Fibroblast of skin of right quadriceps (primary cell): ENCODE results near the gene CRYM.
"Not testable (repeated sequence)": the region's sequence is repeated elsewhere in the genome, so short reads cannot be mapped to it uniquely, and the experiment has no call there.

Experiments used
- DNase-seq: peaks from one replicate; pipeline ENCODE4 v3.0.0-alpha.2; 2013

CRYM gene

DNA sequence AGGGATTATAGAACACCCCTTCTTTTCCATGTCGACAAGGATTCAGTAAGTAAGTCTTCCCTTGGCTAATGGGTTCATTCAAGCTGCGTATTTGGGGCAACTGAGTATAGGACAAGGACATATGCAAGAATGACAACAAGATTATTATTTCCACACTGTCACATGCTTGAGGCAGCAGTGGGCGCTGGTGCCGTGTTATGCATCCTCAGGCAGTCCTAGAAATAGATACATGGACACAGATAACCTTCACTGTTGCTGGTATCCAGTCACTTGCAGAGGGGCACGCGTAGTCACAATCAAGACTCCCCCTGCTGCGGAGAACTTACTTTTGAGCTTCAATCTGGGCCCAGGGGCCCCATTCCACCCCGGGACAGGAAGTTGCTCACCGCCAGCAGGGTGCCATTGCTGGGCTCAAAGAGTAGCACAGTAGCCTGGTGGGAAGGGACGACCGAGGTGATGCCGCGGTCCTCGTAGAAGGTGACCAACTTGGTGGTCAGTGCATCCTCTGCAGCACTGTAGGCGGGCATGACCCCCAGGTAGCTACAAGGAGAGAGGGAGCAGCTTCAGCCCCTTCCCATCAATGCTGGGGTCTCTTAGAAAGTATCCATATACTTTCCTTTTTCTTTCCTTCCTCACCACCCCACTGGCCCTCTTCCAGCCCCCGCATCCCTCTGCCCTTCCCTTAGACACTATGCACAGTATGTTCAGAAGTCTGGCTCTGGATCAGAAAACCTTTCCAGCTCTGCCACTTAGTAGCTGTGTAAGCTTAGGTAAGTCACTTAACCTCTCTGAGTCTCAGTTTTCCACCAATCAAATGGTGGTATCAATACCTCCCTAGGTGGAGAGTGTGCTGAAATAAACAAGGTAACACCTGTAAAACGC is 804 bp downstream of the CRYM start:
- DNase-seq: no peak

DNA sequence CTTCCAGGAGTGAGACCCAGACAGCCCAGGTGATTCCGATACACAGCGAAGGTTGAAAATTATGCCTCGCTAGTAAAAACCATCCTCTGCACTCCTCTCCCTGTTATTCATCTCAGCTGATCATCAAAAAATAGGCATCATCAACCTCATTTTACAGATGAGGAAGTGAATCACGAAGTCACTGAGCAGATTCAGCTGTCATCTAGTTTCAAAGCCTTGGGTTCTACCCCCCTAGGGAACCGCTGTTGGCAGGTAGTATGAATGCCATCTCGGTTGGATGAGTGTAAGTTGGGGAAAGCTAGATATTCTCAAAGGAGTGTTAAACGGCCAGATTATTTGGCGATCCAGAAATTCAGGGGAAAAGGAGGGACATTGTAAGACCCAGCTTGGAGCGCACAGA is 2.0 kb downstream of the CRYM start:
- DNase-seq: no peak

DNA sequence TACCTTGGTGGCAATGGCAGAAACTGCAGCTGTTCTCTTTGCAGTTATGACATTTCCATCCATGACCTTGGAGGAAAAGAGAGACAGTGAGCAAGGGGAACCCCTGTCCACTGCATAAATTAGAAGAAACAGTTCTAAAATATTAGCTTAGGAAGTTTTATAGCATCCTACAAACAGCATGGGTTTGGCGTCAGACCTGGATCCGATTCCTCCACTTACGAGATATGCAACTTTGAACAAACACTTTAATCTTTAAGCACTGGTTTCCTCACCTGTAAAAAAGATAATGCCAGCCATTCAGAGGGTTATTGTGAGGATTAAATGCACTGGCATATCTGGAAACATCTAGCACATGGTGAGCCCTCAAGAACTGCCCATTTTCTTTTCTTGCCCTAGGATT is 2.6 kb downstream of the CRYM start:
- no peak for DNase-seq

DNA sequence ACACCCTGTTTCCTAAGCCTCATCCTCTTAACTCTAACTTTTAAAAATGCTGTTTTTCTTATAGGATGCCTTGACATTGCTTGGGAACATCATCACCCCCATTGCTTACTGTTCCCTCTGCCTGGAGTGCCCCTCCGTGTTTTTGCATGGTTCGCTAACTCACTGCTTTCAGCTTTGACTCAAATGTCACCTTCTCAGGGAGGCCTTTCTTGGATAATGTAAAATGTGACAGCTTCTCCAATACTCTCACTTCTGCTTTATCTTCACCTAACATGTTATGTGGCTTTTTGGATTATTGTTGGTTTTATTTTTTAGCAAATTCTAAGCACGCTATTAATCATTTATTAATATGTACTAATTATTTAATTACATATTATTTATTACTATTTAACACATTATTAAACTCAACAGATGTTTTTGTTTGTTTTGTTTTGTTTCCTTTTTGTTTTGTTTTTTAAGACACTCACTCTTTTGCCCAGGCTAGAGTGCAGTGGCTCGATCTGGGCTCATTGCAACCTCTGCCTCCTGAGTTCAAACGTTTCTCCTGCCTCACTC is 3.8 kb downstream of the CRYM start:
- DNase-seq: no peak

DNA sequence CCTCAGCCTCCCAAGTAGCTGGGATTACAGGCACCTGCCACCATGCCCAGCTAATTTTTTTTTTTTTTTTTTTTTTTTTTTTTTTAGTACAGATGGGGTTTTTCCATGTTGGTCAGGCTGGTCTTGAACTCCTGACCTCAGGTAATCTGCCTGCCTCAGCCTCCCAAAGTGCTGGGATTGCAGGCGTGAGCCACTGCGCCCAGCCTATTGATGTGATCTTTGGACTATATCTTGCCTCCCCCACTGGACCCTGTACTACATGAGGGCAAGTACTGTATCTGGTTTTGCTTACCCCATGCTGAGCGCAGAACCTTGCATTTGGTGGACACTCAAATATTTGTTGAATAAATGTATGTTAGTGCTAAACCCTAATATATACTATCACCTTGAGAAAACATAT is 5.3 kb downstream of the CRYM start:
- DNase-seq: not testable (repeated sequence)

DNA sequence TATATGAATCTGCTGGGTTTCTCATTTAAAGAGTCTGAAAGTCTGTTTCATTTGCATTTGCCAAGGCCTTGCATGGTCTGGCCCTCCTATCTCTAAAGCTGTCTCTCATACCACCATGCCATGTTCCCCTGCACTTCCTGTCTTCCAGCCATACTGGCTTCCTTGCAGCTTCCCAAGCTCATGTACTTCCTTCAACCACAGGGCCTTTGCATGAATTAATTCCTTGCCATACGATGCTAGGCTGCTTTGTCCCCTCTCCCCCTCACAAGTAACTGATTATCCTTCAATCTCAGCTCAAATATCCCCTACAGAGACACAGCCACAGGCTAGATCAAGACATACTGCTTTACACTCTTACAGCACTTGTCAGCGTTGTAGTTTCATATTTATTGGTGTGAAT is 5.8 kb downstream of the CRYM start:
- no peak for DNase-seq

DNA sequence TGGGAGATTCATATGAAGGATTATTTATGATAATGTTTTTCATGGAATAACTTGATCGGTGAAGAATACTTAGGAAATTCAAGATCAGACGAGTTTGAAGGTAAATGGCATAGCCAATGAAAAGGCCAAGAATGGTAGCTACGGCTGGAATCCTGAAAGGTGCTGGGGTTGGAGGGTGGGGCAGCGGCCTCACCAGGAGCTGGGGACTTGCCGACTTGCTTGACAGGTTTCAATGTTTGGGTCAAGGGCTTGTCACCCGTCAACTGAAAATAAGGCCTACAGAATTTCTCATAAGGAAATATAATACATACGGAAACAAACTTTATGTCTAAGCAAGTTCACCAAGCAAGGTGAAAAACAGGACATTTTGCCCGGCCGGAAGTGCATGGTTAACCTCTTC is 9.9 kb downstream of the CRYM start:
- no peak for DNase-seq

DNA sequence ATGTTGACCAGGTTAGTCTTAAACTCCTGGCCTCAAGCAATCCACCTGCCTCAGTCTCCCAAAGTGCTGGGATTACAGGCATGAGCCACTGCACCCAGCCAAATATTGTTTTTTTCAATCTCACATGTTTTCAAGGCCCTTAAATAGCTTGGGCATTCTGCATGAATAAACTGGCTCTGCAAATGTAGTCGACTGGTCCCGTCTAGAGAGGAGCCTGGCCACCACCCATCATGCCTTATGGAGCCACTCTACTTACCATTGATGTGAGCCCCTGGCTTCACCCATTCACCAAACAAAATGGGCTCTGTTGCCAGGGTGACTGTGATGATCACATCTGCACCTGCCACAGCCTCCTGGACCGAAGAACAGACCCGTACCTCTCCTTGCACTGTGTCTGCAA is 10.8 kb downstream of the CRYM start:
- DNase-seq: no peak

DNA sequence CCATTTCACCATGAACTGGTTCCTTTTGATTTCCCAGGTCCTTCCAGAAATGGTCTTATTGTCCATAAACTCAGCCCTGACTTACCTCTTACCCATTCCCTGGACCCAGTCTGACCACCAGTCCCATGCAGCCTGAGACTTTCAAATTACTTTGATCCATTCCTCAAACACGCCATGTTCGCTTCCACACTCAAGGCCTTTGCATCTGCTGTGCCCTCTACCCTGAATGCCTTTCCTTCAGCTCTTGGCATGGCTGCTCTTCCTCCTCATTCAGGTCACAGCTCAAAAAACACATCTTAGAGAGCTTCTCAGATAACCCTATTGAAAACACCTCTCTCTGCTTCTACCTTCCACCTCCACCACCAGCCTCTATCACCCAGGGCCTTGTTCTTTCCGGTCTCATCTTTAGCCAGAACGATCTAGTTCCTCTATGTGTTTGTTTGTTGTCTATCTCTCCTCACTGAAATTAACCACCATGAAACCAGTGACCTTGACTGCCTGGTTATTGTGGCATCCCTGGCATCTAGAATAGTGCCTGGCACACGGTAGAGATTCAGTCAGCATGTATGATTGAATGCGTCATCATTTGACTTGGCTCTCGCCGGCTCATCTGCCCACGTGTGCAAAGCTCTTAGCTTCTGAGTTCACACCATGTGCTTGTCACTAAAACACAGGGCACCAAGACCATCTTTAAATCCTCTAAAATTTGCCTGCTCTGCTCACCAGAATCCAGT is 12.8 kb downstream of the CRYM start:
- no peak for DNase-seq

DNA sequence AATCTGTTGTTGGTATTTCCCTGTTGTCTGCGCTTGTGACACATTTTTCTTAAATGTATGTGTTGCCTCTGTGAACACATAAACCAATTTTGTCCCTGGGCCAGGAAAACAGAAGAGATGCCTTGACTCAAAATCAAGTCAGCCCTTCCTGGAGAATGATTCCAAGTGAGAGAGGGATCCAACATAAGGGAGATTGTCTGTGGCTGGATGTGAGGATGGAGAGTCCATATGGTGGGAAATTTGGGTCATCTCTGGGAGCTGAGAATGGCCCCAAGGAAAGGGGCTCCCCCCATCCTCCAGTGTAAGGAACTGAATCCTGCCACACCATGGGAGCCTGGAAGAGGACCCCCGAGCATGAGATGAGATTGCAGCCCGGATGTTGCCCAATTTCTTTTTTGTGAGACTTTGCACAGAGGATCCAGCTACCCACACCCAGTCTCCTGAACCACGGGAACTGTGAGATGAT is 13.5 kb downstream of the CRYM start:
- no peak for DNase-seq

DNA sequence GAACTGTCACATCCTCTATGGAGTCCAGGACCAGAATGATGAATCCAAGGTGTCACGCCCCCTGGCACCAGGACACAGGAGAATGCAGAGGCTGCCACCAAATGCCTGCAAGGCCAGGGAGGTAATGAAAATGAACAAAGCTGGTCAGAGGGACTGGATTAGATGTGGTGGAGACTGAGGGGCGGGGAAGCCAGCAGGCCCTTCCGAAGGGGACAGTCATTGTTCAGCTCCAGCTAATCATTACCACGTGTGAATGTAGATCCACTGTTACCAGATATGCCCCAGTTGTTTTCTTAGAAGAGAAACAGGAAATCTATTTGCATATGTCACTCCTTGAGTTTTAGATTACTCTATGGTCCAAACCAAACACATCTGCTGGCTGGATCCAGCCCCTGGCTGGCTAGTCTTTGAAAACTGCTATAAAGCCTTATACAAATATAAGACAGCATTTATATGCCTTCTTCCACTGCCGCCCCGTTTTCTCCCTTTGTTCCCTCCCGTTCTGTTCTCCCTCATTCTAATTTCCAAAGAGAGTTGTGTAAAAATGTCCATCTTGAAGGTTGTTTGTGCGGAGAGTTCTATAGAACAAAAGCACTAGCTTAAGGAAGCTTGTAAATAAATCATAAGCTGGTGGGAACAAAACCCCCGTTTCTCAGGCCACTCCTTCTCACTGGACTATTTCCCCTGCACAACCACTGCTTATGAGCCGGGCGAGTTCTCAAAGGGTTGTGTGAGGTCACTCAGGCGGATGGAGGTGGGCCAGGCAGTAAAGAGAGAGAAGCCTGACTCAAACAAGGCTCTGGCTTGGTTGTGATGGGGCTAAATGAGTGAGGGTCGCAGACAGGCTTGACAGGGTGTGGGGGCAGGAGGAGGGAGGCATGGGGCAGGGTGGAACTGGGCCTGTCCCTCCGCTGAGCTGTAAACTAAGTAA is 14.2 kb downstream of the CRYM start:
- DNase-seq: peak; percentile 63

DNA sequence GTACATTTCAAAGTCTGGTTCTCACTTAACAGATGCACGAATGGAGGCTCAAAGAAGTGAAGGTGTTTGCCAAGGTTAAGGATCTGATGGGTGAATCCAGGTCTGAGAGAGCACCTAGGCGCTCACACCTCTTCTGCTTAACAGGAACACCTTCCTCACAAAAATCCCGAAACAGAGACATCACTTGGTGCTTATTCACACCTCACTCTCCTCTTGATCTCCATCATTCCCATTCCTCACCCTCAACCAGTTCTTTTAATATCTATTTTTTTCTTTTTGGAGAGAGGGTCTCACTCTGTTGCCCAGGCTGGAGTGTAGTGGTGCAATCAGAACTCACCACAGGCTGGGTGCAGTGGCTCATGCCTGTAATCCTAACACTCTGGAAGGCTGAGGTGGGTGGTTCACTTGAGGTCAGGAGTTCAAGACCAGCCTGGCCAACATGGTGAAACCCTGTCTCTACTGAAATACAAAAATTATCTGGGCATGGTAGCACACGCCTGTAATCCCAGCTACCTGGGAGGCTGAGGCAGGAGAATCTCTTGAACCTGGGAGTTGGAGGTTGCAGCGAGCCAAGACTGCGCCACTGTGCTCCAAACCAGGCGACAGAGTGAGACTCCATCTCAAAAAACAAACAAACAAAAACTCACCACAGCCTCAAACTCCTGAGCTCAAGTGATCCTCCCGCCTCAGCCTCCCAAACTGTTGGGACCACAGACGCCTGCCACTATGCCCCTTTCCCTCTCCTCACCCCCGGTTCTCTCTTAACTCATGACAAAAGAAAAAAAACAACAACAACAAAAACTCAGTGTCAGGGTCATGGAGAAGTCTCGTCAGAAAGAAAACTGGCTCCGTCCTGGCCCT is 15.1 kb downstream of the CRYM start:
- DNase-seq: no peak

DNA sequence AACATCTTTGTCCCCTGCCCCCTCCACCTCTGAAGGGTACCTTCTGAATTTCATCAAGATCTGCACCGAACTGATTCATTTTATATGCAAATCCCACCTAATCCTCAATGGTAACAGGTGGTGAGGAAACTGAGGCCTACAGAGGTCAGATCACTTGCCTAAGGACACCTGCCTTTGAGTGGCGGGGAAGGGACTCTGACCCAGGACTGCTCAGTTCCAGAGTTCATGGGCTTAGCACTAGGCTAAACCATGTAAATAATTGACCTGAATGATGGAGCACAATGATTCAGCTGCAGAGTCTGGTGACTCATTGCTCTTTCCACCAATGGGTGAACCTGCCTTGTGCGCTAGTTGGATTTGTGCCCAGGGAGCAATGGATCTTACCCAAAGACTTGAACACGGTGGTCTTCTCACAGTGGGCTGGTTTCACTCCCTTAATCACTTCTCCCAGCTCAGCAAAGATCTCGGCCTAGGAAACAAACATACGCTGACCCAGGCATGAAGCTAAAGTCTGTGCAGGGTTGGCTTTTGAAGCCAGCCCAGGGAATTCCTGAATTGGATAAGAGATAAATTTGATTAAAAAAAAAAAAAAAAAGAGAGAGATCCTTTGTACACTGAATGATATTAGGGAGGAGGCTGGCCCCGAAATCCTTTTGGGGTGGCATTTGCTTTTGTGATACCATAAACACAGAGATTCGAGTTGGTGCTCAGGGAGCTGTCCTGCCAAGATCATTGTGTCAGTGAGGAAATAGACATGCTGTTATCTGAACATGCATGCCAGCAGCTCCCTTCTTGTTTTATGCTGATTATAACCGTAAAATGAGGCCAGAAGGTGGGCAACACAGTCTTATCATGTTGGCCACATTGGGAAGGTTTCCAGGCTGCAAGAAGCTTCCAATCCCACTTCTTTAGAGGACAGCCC is 17.0 kb downstream of the CRYM start:
- peak; percentile 86 for DNase-seq

DNA sequence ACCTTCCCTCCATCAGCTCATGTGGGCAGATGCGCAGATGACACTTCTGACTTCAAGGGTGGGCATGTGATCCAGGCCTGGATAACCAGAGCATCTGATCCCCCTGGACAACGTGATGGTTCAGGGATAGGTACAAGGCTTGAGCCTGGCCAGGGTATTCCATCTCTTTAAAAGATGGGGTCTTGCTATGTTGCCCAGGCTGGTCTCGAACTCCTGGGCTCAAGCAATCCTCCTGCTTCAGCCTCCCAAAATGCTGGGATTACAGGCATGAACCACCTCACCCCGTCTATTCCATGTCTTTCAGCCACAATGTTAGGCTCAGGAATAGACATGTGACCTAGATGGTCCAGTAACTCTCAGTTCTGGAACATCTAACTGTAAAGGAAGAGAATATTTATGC is 20.8 kb downstream of the CRYM start:
- no peak for DNase-seq

DNA sequence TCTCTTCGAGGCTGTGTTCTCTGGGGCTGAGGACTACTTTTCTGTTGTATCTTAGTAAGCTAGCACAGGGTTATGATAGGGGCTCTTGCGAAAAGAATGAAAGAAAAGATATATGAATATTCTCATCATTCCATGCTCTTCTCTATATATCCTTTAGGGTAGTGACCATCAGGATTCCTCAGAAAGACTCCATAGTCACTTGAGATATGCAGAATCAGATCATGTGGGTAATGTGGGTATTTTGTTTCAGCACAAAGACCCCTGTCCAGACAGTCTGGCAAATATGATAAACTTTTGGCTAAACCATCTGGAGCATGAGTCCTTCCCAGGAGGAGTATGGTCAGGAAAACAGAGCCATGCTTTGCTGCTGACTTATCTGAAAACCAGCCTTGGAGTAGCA is 21.5 kb downstream of the CRYM start:
- DNase-seq: no peak

DNA sequence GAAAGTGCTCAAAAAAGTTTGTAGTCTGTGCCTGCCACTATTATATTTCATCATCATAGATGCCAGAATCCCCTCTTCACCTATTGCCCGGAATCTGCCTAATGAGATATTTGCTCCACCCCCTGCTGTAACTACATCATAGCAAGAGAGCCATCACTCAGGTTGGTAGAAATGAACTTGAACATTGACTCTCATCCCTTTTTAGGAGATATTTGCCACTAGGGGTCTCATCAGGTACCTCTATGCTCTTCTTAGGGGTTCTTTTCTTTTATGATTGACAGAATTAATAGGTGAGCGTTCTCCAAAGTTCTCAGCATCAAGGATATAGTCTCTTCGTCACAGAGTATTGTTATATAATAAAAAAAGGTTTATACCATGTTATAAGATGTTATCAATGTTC is 24.6 kb downstream of the CRYM start:
- DNase-seq: no peak

DNA sequence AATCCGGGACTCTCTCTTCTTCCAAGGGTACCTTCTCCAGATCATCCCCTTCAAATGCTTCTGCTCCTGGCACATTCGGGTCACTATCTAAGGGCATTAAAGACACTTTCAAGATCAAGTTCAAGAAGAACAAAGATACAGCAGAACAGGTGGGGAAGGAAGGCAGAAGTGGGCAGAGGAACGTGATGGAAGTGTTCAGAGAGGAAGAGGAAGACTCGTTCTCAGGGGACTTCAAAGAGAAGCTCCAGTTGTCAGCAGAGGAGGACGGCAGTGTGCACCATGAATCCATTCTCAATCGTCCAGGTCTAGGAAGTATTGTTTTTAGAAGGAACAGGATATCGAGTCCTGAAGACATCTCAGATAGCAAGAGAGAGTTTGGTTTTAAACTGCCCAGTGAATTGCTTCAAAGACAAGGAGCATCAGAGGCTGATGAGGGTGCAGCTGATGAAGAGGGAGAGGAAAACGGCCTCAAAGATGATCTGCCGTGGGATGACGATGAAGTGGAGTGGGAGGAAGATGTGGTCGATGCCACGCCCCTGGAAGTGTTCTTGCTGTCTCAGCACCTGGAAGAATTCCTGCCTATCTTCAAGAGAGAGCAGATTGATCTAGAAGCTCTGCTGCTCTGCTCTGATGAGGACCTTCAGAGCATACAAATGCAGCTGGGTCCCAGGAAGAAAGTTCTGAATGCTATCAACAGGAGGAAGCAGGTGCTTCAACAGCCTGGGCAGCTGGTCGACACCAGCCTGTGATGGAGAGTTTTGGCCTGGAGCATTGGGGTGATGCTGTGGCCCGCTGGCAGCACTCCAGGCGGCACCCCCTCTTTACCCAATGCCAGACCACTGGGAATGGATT is 27.8 kb downstream of the CRYM start:
- no peak for DNase-seq

DNA sequence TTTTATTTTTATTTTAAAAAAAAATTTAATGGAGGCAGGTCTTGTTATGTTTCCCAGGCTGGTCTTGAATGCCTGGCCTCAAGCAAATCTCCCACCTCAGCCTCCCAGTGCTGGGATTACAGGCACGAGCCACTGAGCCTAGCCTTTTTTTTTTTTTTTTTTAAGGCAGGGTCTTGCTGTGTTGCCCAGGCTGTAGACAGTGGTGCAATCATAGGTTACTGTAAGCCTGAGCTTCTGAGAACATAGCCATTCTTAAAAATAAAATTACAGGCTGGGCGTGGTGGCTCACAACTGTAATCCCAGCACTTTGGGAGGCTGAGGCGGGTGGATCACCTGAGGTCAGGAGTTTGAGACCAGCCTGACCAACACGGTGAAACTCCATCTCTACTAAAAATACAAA is 29.9 kb downstream of the CRYM start:
- not testable (repeated sequence) for DNase-seq

DNA sequence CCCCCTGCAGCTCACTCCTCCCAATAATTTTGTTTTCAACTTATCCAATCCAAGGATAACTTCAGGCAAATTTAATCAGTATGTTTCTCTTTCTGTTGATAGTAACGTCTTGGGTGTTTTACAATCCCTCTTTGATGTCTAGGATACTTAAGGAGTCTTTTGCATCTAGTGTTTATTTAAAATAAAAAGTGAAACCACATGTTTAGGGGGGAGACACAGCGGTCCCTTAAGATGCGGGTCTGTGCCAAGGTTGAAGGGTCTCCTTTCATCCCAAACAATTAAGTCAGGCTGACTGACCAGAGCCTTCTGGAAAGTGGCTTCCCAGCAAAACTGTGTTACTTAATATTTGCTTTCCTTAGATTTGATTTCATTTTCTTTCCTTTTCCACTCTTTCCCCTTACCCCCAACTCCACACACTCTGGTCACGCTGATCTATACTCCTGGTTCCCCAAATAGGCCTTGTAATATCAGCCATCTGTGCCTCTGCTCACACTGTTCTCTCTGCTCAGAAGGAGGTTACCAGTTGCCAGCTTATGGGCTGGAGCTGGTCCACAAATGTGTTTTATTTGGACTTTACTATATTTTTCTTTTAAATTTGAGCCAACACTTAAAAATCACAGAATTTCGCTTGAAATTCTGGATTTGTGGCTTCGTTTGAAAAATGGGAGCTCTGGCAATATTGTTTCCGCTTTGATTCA is 33.4 kb downstream of the CRYM start:
- DNase-seq: no peak
